Chondrocyte (in vitro differentiated cells): ENCODE results near the gene ERVV-1. TPM values are rescaled to one million over a fixed set of nuclear protein-coding genes. Genes with fewer than 3 reads are reported as not detected.
"Not testable (repeated sequence)": the region's sequence is repeated elsewhere in the genome, so short reads cannot be mapped to it uniquely, and the experiment has no call there.

Experiments
- DNase-seq: peaks from one replicate; pipeline ENCODE4 v3.0.0; 2021; ENCODE audit warnings: mixed read lengths, low spot score
- H3K27ac Mint-ChIP-seq: one replicate; pipeline ENCODE4 v1.8.0; 2021; ENCODE audit warnings: mild to moderate bottlenecking, moderate library complexity, mixed read lengths; ENCODE audit not compliant: unreplicated experiment
- H3K27me3 Mint-ChIP-seq: 2 replicates; pipeline ENCODE4 v1.8.0; 2021; ENCODE audit warnings: low read depth, mixed read lengths
- H3K36me3 Mint-ChIP-seq: 2 replicates; pipeline ENCODE4 v1.8.0; 2021; ENCODE audit warnings: low read depth, mixed read lengths
- H3K4me1 Mint-ChIP-seq: 2 replicates; pipeline ENCODE4 v1.8.0; 2021; ENCODE audit warnings: low read depth, mild to moderate bottlenecking, mixed read lengths
- H3K4me3 Mint-ChIP-seq: one replicate; pipeline ENCODE4 v1.8.0; 2021; ENCODE audit warnings: mild to moderate bottlenecking, moderate library complexity, mixed read lengths; ENCODE audit not compliant: unreplicated experiment
- H3K9me3 Mint-ChIP-seq: 2 replicates; pipeline ENCODE4 v1.8.0; 2021; ENCODE audit warnings: low read depth, mixed read lengths
- CTCF ChIP-seq: fragments of 200-600 bp; sonication (generic); IDR thresholded peaks from 2 replicates; pipeline ENCODE4 v1.5.0; 2021; ENCODE audit warnings: antibody characterized with exemption, mild to moderate bottlenecking, moderate library complexity
- long read RNA-seq: library from polyadenylated mRNA; stranded (forward); transcript quantifications from one replicate; pipeline ENCODE4 v2.0.0, GENCODE V29; 2021
- total RNA-seq: library from RNA; stranded (reverse); gene quantifications from 3 replicates; pipeline ENCODE4 v1.2.1, GENCODE V29; 2021

The ERVV-1 gene
- not detected in 3 replicates for total RNA-seq
- long read RNA-seq: 0 reads

DNA sequence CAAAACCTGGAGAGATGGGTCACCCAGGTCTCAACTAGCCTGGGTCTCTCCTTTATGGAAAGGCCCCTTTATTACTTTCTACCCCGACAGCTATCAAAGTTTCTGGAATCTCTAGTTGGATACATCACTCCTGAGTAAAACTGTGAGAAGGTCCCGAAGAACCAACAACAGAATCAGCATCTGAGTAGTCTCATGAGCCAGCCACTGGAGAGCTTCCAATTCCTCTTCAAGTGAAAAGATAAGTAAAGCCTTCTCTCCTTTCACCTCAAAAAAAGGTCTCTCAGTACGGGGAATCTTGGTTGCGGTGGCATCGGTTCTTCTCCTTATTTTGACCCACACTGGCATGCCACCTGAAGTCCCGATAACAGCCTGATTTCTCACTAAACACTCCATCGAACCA is at the start of gene ERVV-1:
TSS of gene ERVV-1 (plus strand) at position 301 of the 400 bp plus-strand sequence. CDS start 170 bp downstream, outside the sequence.
- Mint-ChIP-seq H3K9me3 (peaks cover 13% of the 10 kb centered on the region), H3K36me3 (no peaks in the 10 kb centered on the region), H3K27me3 (no peaks in the 10 kb centered on the region), H3K4me1 (peaks cover 3% of the 10 kb centered on the region), H3K27ac (no peak within 1 kb of the TSS), H3K4me3 (no peak within 1 kb of the TSS)
- TF ChIP-seq CTCF: no peak
- no peak for DNase-seq

- Mint-ChIP-seq H3K4me1 (peaks cover 13% of the 10 kb centered on the region), H3K27ac (no peak overlapping the region), H3K4me3 (no peak overlapping the region), H3K36me3 (peaks cover 35% of the 10 kb centered on the region), H3K9me3 (peaks cover 27% of the 10 kb centered on the region), H3K27me3 (no peaks in the 10 kb centered on the region)
- TF ChIP-seq CTCF: no peak
- DNase-seq: no peak
Measured at GRCh38 chr19:52967772-52968171, 45.9 kb upstream of the ERVV-1 start.

DNA sequence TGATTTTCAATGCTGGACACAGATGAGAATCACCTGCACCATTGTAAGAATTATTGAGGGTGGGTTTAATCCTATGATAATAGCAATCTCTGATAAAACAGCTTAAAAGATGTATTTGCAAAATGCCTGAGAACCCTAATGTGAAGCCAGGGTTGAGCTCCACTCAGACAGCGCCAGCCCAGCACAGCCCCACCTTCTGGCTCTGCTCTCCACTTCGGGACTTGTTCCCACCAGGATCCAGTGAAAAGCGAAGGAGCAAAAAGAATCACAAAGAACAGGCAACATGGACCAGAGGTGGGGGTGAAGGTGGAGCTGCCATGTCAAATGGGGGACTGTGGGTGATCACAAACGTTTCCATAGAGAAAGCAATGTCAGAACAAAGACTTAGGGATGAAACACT is 32.4 kb upstream of the ERVV-1 start:
- Mint-ChIP-seq H3K9me3 (peaks cover 14% of the 10 kb centered on the region), H3K27me3 (no peaks in the 10 kb centered on the region), H3K36me3 (peaks cover 26% of the 10 kb centered on the region), H3K27ac (no peak overlapping the region), H3K4me1 (no peaks in the 10 kb centered on the region), H3K4me3 (no peak overlapping the region)
- TF ChIP-seq CTCF: no peak
- no peak for DNase-seq

GRCh38 chr19:52983167-52983566 is 30.6 kb upstream of the ERVV-1 start:
- not testable (repeated sequence) for H3K4me1 Mint-ChIP-seq

GRCh38 chr19:52987221-52987620 is 26.5 kb upstream of the ERVV-1 start:
- no peak overlapping the region for H3K27ac Mint-ChIP-seq
- peaks cover 31% of the 10 kb centered on the region for H3K36me3 Mint-ChIP-seq
- peaks cover 14% of the 10 kb centered on the region for H3K4me1 Mint-ChIP-seq
- no peak overlapping the region for H3K4me3 Mint-ChIP-seq
- H3K9me3 Mint-ChIP-seq: peaks cover 23% of the 10 kb centered on the region
- no peaks in the 10 kb centered on the region for H3K27me3 Mint-ChIP-seq
- no peak for DNase-seq
- TF ChIP-seq CTCF: no peak

More at GRCh38 chr19:52983167-52983566, 30.6 kb upstream of the ERVV-1 start:
- not testable (repeated sequence) for H3K27ac Mint-ChIP-seq, H3K27me3 Mint-ChIP-seq, H3K4me3 Mint-ChIP-seq, DNase-seq
- Mint-ChIP-seq H3K9me3 (peaks cover 23% of the 10 kb centered on the region), H3K36me3 (peaks cover 37% of the 10 kb centered on the region)

- Mint-ChIP-seq H3K27me3 (no peaks in the 10 kb centered on the region), H3K9me3 (peaks cover 21% of the 10 kb centered on the region), H3K4me3 (no peak overlapping the region), H3K27ac (no peak overlapping the region), H3K36me3 (peaks cover 31% of the 10 kb centered on the region), H3K4me1 (peaks cover 18% of the 10 kb centered on the region)
- no peak for DNase-seq
- no peak for TF ChIP-seq CTCF
Measured at GRCh38 chr19:52988506-52988905, 25.2 kb upstream of the ERVV-1 start.
